ENCODE results near the gene SLC35G6. TPM values are rescaled to one million over a fixed set of nuclear protein-coding genes. Genes with fewer than 3 reads are reported as not detected.

The SLC35G6 gene
- total and polyA plus RNA-seq, 2 of the 13 experiments (the other 11 are each of a cell fraction or from before 2014, with no cell fraction given) = 0.07 TPM; not detected in 1

DNA sequence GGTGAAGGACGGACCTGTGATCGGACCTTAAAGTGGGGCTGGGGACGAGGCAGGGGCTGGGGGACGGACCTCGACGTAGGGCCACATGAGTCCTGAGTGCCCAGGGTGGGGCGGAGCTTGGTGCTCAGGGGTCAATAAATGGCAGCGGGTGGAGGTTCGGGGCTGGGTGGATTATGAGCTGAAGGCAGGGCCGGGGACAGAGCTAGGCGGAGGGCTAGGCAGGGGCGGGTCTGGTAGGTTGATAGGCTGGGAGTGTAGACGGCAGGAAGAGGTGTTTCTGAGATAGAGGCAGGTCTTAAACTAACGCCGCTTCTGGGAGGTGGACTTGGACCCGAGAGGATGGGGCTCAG is 35.7 kb upstream of the SLC35G6 start (continued):
- TF ChIP-seq TGIF2 (CRISPR knock-in tag; IDR thresholded peaks at IDR 0.05) = no peak
- TF ChIP-seq SALL2 (CRISPR knock-in tag; IDR thresholded peaks at IDR 0.05) = 0 out of 2 replicates have a peak, but pooled peaks have one; percentile 1
- TF ChIP-seq SP4 (CRISPR knock-in tag; IDR thresholded peaks at IDR 0.05) = peak; percentile 4; the same call in 1 of the 2 replicates
- TF ChIP-seq KDM3A (CRISPR knock-in tag; IDR thresholded peaks at IDR 0.05; ENCODE audit: low read depth) = no peak
- no peak for TF ChIP-seq FOXM1 (CRISPR knock-in tag; IDR thresholded peaks at IDR 0.05)
- TF ChIP-seq ZBTB42 (CRISPR knock-in tag; IDR thresholded peaks at IDR 0.05) = no peak
- TF ChIP-seq MXI1 (IDR thresholded peaks at IDR 0.05; ENCODE audit: borderline replicate concordance, low read depth, low read length) = peak; percentile 9; the same call in 1 of the 3 replicates
- TF ChIP-seq YY1 (IDR thresholded peaks at IDR 0.05; ENCODE audit: insufficient read depth, insufficient replicate concordance, low read depth, low read length) = peak; percentile 21
- TF ChIP-seq GABPA (IDR thresholded peaks at IDR 0.05; ENCODE audit: low read depth, low read length) = no peak
- TF ChIP-seq GABPA (CRISPR knock-in tag; IDR thresholded peaks at IDR 0.05; ENCODE audit: low read depth) = no peak
- TF ChIP-seq, protein P1, sequence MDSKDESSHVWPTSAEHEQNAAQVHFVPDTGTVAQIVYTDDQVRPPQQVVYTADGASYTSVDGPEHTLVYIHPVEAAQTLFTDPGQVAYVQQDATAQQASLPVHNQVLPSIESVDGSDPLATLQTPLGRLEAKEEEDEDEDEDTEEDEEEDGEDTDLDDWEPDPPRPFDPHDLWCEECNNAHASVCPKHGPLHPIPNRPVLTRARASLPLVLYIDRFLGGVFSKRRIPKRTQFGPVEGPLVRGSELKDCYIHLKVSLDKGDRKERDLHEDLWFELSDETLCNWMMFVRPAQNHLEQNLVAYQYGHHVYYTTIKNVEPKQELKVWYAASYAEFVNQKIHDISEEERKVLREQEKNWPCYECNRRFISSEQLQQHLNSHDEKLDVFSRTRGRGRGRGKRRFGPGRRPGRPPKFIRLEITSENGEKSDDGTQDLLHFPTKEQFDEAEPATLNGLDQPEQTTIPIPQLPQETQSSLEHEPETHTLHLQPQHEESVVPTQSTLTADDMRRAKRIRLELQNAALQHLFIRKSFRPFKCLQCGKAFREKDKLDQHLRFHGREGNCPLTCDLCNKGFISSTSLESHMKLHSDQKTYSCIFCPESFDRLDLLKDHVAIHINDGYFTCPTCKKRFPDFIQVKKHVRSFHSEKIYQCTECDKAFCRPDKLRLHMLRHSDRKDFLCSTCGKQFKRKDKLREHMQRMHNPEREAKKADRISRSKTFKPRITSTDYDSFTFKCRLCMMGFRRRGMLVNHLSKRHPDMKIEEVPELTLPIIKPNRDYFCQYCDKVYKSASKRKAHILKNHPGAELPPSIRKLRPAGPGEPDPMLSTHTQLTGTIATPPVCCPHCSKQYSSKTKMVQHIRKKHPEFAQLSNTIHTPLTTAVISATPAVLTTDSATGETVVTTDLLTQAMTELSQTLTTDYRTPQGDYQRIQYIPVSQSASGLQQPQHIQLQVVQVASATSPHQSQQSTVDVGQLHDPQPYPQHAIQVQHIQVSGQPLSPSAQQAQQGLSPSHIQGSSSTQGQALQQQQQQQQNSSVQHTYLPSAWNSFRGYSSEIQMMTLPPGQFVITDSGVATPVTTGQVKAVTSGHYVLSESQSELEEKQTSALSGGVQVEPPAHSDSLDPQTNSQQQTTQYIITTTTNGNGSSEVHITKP (CRISPR knock-in tag; IDR thresholded peaks at IDR 0.05; ENCODE audit: low read depth) = peak; percentile 2; the same call in 1 of the 2 replicates
- 0 out of 2 replicates have a peak, but pooled peaks have one; percentile 3 for TF ChIP-seq PITX1 (CRISPR knock-in tag; IDR thresholded peaks at IDR 0.05)
- TF ChIP-seq ZNF234 (CRISPR knock-in tag; conservative IDR thresholded peaks at IDR 0.05) = 0 out of 2 replicates have a peak, but pooled peaks have one; percentile 25
- no peak for TF ChIP-seq PAWR (CRISPR knock-in tag; IDR thresholded peaks at IDR 0.05; ENCODE audit: borderline replicate concordance)
- TF ChIP-seq ZNF264 (CRISPR knock-in tag; IDR thresholded peaks at IDR 0.05) = 0 out of 2 replicates have a peak, but pooled peaks have one; percentile 33
- TF ChIP-seq, protein P2, sequence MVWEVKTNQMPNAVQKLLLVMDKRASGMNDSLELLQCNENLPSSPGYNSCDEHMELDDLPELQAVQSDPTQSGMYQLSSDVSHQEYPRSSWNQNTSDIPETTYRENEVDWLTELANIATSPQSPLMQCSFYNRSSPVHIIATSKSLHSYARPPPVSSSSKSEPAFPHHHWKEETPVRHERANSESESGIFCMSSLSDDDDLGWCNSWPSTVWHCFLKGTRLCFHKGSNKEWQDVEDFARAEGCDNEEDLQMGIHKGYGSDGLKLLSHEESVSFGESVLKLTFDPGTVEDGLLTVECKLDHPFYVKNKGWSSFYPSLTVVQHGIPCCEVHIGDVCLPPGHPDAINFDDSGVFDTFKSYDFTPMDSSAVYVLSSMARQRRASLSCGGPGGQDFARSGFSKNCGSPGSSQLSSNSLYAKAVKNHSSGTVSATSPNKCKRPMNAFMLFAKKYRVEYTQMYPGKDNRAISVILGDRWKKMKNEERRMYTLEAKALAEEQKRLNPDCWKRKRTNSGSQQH (CRISPR knock-in tag; IDR thresholded peaks at IDR 0.05; ENCODE audit: low read depth) = peak; percentile 16; the same call in 1 of the 2 replicates
- TF ChIP-seq MEIS1 (CRISPR knock-in tag; IDR thresholded peaks at IDR 0.05; ENCODE audit: borderline replicate concordance) = no peak
- no peak for TF ChIP-seq DMAP1 (CRISPR knock-in tag; IDR thresholded peaks at IDR 0.05)
- TF ChIP-seq, protein P3, sequence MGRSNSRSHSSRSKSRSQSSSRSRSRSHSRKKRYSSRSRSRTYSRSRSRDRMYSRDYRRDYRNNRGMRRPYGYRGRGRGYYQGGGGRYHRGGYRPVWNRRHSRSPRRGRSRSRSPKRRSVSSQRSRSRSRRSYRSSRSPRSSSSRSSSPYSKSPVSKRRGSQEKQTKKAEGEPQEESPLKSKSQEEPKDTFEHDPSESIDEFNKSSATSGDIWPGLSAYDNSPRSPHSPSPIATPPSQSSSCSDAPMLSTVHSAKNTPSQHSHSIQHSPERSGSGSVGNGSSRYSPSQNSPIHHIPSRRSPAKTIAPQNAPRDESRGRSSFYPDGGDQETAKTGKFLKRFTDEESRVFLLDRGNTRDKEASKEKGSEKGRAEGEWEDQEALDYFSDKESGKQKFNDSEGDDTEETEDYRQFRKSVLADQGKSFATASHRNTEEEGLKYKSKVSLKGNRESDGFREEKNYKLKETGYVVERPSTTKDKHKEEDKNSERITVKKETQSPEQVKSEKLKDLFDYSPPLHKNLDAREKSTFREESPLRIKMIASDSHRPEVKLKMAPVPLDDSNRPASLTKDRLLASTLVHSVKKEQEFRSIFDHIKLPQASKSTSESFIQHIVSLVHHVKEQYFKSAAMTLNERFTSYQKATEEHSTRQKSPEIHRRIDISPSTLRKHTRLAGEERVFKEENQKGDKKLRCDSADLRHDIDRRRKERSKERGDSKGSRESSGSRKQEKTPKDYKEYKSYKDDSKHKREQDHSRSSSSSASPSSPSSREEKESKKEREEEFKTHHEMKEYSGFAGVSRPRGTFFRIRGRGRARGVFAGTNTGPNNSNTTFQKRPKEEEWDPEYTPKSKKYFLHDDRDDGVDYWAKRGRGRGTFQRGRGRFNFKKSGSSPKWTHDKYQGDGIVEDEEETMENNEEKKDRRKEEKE (IDR thresholded peaks at IDR 0.05) = no peak
- TF ChIP-seq, protein P4, sequence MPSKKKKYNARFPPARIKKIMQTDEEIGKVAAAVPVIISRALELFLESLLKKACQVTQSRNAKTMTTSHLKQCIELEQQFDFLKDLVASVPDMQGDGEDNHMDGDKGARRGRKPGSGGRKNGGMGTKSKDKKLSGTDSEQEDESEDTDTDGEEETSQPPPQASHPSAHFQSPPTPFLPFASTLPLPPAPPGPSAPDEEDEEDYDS (CRISPR knock-in tag; IDR thresholded peaks at IDR 0.05) = peak; percentile 85

Data from HepG2 (cell line).